K562 (cell line): ENCODE data around the gene CSNK1A1. TPM values are rescaled to one million over a fixed set of nuclear protein-coding genes. Genes with fewer than 3 reads are reported as not detected.

Source experiments
- BCL6 ChIP-seq: fragments of 250-450 bp; sonication (Bioruptor Pico); IDR thresholded peaks from 2 replicates; pipeline ENCODE4 v1.4.0; 2020
- BRF1 ChIP-seq: IDR thresholded peaks from 3 replicates; pipeline ENCODE4 v1.6.1; 2011; ENCODE audit warnings: borderline replicate concordance, mild to moderate bottlenecking; ENCODE audit not compliant: insufficient read length; ENCODE audit errors: extremely low read depth
- FOXA1 ChIP-seq: fragments of 450-650 bp; IDR thresholded peaks from 2 replicates; pipeline ENCODE4 v1.6.1; 2016; ENCODE audit warnings: mild to moderate bottlenecking, borderline replicate concordance
- FOXJ2 ChIP-seq: fragments of 200-800 bp; sonication (Bioruptor generic); IDR thresholded peaks from 2 replicates; pipeline ENCODE4 v1.6.1; 2016; ENCODE audit warnings: missing genetic modification characterization, missing compliant biosample characterization
- KHSRP ChIP-seq: fragments of 450-650 bp; IDR thresholded peaks from 2 replicates; pipeline ENCODE4 v1.6.1; 2017
- KLF16 ChIP-seq: IDR thresholded peaks from 2 replicates; pipeline ENCODE4 v1.6.1; 2016; ENCODE audit warnings: antibody characterized with exemption
- MTA3 ChIP-seq: fragments of 450-650 bp; formaldehyde crosslinking; IDR thresholded peaks from 2 replicates; pipeline ENCODE4 v1.6.1; 2017; ENCODE audit warnings: mild to moderate bottlenecking, borderline replicate concordance
- NCOA4 ChIP-seq: fragments of 450-650 bp; IDR thresholded peaks from 2 replicates; pipeline ENCODE4 v1.6.1; 2018; ENCODE audit warnings: mild to moderate bottlenecking; ENCODE audit not compliant: partially characterized antibody
- PHF20 ChIP-seq: fragments of 450-650 bp; IDR thresholded peaks from 2 replicates; pipeline ENCODE4 v1.6.1; 2018; ENCODE audit not compliant: partially characterized antibody
- PYGO2 ChIP-seq: fragments of 450-650 bp; IDR thresholded peaks from 2 replicates; pipeline ENCODE4 v1.6.1; 2016; ENCODE audit warnings: mild to moderate bottlenecking, missing genetic modification characterization, moderate library complexity, missing compliant biosample characterization
- SMARCB1 ChIP-seq: IDR thresholded peaks from 2 replicates; pipeline ENCODE4 v1.6.1; 2011; ENCODE audit warnings: improper control_type of control experiment, low read depth; ENCODE audit not compliant: insufficient read length
- SMARCE1 ChIP-seq: fragments of 450-650 bp; IDR thresholded peaks from 2 replicates; pipeline ENCODE4 v1.7.1; 2016; ENCODE audit warnings: mild to moderate bottlenecking
- TCF3 ChIP-seq: sonication (generic); formaldehyde crosslinking; IDR thresholded peaks from 2 replicates; pipeline ENCODE4 v1.4.0; 2020; ENCODE audit warnings: mild to moderate bottlenecking, missing genetic modification reagents
- TEAD2 ChIP-seq: fragments of 450-650 bp; IDR thresholded peaks from 2 replicates; pipeline ENCODE4 v1.6.1; 2016; ENCODE audit warnings: missing genetic modification characterization, control low read depth, missing compliant biosample characterization
- THAP7 ChIP-seq: fragments of 250-450 bp; sonication (Bioruptor Pico); IDR thresholded peaks from 2 replicates; pipeline ENCODE4 v1.5.0; 2021
- ZKSCAN3 ChIP-seq: fragments of 250-450 bp; sonication (Bioruptor Pico); IDR thresholded peaks from 2 replicates; pipeline ENCODE4 v1.4.0; 2020
- ZNF23 ChIP-seq: fragments of 250-450 bp; sonication (Bioruptor Pico); IDR thresholded peaks from 2 replicates; pipeline ENCODE4 v1.4.0; 2020; ENCODE audit warnings: mild to moderate bottlenecking
- ZNF609 ChIP-seq: sonication (generic); formaldehyde crosslinking; IDR thresholded peaks from 2 replicates; pipeline ENCODE4 v1.8.1; 2023; ENCODE audit warnings: missing genetic modification reagents, mild to moderate bottlenecking, borderline replicate concordance
- ZNF644 ChIP-seq: fragments of 200-800 bp; sonication (Bioruptor generic); IDR thresholded peaks from 2 replicates; pipeline ENCODE4 v1.6.1; 2016; ENCODE audit warnings: low read depth, missing genetic modification characterization, missing compliant biosample characterization
- polyA plus RNA-seq, 8 experiments: library from polyadenylated mRNA; depleted of rRNA in 4 of 8; stranded (reverse) in 5 of 8; unstranded in 3 of 8; fragments of >200 nt; fragmentation: Nextera tagmentation in 2 of 8; fragmentation: Illumina TruSeq in 1 of 8; extraction: Ambion mirVana in 2 of 8; extraction: Trizol in 1 of 8; gene quantifications; 2 replicates each; pipeline versions ENCODE4 v1.2.1 to v1.2.3, GENCODE V29; 2011 to 2014; ENCODE audit warnings: inconsistent platforms in 1 of 8, missing spikeins in 1 of 8
- total RNA-seq, 7 experiments: library from RNA; depleted of rRNA in 6 of 7; stranded (reverse); fragments of >200 nt in 6 of 7; fragmentation: Illumina TruSeq in 2 of 7; extraction: Trizol in 2 of 7; gene quantifications; 2 replicates each; pipeline versions ENCODE4 v1.2.1 to v1.2.3, GENCODE V29; 2011 to 2021; ENCODE audit warnings: low replicate concordance in 1 of 7
- TF ChIP-seq, protein P1 (sequence below), 3 experiments: fragments of 200-800 bp in 1 of 3; fragments of 250-450 bp in 1 of 3; fragments of 450-650 bp in 1 of 3; sonication (Bioruptor Pico) in 1 of 3; sonication (Bioruptor generic) in 1 of 3; formaldehyde crosslinking in 1 of 3; IDR thresholded peaks; 2 replicates each; pipeline versions ENCODE4 v1.6.1 to v1.8.0; 2016 to 2022; ENCODE audit warnings: mild to moderate bottlenecking in 2 of 3, missing genetic modification characterization in 2 of 3, missing compliant biosample characterization in 1 of 3, moderate library complexity in 1 of 3

Gene CSNK1A1
- total and polyA plus RNA-seq, 9 of the 15 experiments (the other 6 are each of a cell fraction or from before 2014, with no cell fraction given), result 49.1 to 196 (median 154) TPM

DNA sequence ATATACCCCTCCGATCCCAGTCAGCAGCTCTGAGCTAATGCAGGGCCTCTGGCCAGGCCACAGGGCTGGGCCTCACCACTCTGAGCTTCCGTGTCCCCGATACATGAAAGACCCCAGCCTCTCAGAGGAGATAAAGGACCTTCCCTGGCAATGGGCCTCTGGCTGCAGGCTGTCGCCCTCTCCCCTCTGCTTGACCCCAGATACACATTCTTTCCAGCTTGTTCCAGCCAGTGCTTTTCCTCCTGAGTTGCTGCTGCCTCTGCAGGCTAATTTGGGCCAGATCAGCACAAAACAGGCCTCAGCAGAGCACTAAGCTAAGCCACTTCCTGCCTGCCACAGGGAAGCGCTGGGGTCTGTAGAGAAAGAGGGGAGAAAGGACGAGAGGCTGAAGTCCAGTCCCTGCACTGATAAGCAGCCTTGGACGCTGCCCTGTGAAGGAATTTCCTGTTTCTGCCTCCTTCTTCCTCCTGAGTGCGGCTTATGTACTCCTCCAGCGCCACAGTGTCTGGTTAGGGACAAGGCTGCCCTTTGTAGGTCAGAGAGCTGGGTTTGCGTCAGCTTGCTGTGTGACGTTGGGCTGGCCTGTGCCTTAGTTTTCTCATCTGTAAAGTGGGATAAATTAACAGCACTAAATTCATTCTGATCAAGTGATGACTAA, 99.1 kb downstream of the CSNK1A1 start (continued):
- TF ChIP-seq ZNF609 (CRISPR knock-in tag) (no peak), PHF20 (peak; percentile 62), NCOA4 (peak; percentile 75), MTA3 (peak; percentile 92), FOXJ2 (tag) (no peak), ZNF23 (CRISPR knock-in tag) (no peak), BCL6 (0 out of 2 replicates have a peak, but pooled peaks have one; percentile 14), SMARCE1 (peak; percentile 69), TCF3 (CRISPR knock-in tag) (peak; percentile 67), TEAD2 (tag) (0 out of 2 replicates have a peak, but pooled peaks have one; percentile 49), SMARCB1 (no peak), THAP7 (CRISPR knock-in tag) (no peak), ZKSCAN3 (CRISPR knock-in tag) (no peak), KHSRP (peak; percentile 39; the same call in 1 of the 2 replicates), BRF1 (no peak), ZNF644 (tag) (0 out of 2 replicates have a peak, but pooled peaks have one; percentile 17), KLF16 (no peak), PYGO2 (no peak), FOXA1 (no peak)
- TF ChIP-seq, protein P1, sequence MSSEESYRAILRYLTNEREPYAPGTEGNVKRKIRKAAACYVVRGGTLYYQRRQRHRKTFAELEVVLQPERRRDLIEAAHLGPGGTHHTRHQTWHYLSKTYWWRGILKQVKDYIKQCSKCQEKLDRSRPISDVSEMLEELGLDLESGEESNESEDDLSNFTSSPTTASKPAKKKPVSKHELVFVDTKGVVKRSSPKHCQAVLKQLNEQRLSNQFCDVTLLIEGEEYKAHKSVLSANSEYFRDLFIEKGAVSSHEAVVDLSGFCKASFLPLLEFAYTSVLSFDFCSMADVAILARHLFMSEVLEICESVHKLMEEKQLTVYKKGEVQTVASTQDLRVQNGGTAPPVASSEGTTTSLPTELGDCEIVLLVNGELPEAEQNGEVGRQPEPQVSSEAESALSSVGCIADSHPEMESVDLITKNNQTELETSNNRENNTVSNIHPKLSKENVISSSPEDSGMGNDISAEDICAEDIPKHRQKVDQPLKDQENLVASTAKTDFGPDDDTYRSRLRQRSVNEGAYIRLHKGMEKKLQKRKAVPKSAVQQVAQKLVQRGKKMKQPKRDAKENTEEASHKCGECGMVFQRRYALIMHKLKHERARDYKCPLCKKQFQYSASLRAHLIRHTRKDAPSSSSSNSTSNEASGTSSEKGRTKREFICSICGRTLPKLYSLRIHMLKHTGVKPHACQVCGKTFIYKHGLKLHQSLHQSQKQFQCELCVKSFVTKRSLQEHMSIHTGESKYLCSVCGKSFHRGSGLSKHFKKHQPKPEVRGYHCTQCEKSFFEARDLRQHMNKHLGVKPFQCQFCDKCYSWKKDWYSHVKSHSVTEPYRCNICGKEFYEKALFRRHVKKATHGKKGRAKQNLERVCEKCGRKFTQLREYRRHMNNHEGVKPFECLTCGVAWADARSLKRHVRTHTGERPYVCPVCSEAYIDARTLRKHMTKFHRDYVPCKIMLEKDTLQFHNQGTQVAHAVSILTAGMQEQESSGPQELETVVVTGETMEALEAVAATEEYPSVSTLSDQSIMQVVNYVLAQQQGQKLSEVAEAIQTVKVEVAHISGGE (CRISPR knock-in tag; IDR thresholded peaks at IDR 0.05), result peak in 1 of 3 experiments; percentile 63; a peak in 1 of 6 replicates
